COLO668 (cell line): ENCODE data around the gene NFU1.

Experiments
- DNase-seq: peaks from one replicate; lab custom pipeline; 2025; ENCODE audit not compliant: unreplicated experiment; lab: John Stamatoyannopoulos, UW

The NFU1 gene

GRCh38 chr2:69353360-69353759, 83.9 kb downstream of the NFU1 start:
- no peak for DNase-seq

- no peak for DNase-seq
These were observed 88.5 kb downstream of the NFU1 start for GRCh38 chr2:69348781-69349180.
